Stimulated activated CD4-positive, alpha-beta T cell treated with anti-CD3 and anti-CD28 coated beads, Interleukin-1b, Interleukin-23, amount 100 ng/mL, for 48 hours (primary cell): Measurements from ENCODE around the gene SMIM20.
"Not testable (repeated sequence)": the region's sequence is repeated elsewhere in the genome, so short reads cannot be mapped to it uniquely, and the experiment has no call there.

Source experiments
- DNase-seq: peaks from one replicate; pipeline ENCODE4 v3.0.0-alpha.2; 2020

SMIM20 gene

DNA sequence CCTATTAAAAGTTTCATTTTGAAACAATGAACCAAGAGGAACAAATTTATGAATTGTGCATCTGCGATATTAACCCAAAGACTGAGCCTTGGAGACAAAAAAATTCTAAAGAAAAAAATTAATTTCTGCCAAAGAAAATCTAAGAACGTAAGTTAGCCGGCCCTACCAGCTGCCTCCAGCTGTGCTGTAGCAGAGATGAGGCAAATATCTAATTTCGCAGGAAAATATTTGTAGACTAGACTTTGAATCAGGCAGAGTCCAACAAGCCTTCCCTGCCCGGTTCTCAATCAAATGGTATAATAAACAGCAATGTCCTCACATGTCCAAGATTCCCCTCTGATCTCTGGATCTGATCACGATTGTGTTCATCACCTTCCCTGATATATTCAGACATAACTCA, 21.2 kb upstream of the SMIM20 start:
- no peak for DNase-seq

DNA sequence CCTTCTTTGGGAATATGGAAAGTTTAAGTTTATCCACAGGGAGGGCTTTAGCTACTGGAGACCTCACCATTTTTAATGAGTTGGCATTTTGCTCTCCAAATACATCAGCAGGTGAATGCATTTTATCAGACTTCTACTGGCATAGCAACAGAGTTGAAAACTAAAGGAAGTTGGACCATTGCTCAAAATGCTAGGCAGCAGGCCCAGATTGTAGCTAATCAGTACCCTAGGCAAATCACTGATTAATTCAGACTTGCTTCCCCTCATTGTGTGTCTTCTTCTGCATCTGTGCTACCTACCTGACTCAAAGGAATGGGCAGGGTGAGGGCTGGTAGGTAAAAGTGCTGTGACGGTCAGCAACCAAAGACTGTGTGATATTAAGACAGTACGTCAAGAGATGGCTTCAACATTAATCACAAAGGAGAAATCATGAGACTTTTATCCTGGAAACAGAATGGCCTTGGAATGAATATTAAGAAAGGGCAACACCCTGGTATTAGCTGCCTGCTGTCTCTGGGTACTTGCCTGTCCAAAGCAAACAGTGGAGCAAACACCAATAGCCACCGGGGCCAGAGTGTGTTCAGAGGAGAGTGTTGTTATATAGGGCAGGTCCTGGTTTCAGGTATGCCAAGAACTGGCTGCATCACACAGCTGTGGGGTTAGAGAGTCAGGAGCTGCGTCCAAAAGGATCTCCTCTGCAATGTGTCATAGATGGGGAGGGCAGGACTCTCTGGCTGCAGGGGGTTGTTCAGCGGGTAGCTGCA, 17.1 kb upstream of the SMIM20 start:
- DNase-seq: no peak

DNA sequence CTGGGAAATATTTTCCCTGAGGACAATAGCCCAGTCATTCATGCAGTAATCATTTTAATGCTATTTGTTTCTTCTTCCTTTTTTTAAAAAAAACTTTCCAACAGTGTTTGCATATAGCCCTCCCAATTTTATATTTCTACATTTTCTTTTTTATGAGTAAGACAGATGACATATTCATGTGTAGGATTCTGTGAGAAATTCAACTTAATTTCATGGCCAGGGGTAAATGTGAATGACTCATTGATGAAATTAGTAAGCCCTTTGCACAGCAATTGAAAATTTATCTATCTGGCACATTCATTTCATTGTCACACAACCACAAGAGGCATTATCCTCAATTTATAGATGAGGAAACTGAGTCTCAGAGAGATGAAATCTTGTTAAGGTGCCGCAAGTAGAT, 13.7 kb upstream of the SMIM20 start:
- DNase-seq: no peak

DNA sequence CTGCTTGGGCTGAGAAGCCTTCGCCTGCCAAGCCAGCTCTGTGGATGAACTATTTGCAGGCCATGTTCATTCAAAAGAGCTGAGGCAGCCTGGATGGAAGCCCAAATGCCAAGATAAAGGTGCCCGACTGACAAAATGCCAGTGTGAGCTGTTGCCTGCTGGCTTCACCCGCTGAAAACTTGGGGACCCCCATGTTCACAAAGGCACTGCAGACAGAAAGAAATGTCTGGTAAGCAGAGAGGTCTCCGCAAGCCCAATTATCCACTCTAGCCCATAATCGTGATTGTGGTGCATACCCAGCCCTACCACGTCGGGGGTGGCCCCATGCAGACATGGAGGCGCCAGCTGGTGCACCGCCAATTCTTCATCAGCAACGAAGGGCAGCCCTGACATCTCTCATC, 13.0 kb upstream of the SMIM20 start:
- DNase-seq: no peak

DNA sequence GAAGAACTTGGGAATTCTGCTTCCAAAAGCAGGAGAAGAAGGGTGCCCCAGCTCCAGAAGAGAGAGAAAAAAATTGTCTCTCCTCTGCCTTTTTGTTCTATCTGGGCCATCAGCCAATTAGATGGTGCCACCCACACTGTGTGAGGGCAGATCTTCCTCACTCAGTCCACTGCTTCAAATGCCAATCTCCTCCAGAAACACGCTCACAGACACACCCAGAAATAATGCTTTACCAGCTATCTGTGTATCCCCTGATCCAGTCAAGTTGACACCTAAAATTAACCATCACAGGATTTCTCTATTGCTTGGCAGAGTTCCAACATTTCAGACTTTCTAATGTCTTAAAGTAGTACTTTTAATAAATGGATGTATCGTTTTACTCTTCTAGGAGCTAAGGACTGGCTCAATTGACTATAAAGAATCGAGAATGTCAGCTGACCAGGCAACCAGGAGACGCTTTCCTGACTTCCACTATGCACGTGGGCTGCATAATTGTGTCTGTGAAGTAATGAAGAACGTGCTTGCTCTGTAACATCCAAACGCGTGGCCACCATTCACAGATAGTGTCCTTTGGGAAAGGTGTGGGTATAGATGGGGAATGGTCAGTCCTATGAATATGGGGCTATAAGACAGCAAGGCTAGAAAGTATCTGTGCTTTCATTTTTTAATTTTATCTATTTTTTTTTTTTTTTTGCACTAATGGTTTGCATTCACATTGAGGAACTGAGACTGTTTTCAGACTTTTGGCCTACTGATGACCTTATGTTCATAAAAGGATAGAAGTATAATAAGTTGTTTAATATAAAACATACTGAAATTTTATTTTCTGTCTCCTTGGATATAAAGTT, 9.9 kb upstream of the SMIM20 start:
- no peak for DNase-seq

DNA sequence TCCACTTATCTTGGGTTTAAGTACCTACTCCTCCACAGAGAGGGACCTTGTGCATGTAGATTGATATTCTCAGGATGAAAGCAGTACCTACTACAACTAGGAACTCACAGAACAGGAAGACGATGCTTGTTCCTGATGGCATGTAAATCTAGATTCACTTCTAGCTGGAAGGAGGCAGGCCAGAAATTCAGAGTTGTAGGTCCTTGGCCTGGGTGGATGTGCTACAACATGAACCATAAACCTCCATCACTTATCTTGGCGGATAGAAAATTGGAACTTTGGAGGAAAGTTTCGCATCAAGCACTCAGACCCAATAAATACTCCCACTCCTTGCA, 9.3 kb upstream of the SMIM20 start:
- no peak for DNase-seq

DNA sequence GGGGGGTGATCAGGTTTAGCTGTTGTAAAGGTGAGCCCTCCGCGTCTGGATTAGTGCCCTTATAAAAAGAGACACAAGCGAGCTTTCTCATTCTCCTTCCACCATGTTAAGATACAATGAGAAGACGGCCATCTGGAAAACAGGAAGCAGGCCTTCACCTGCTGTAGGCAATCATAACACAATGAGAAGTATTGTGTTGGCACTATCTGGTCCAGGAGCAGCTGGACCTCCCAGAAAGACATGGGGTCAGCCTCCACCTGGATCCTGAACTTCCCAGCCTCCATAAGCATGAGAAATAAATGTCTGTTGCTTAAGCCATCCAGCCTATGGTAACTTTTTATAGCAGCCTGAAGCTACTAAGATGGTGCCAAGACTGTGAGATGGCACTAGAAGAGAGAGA, 8.6 kb upstream of the SMIM20 start:
- no peak for DNase-seq

DNA sequence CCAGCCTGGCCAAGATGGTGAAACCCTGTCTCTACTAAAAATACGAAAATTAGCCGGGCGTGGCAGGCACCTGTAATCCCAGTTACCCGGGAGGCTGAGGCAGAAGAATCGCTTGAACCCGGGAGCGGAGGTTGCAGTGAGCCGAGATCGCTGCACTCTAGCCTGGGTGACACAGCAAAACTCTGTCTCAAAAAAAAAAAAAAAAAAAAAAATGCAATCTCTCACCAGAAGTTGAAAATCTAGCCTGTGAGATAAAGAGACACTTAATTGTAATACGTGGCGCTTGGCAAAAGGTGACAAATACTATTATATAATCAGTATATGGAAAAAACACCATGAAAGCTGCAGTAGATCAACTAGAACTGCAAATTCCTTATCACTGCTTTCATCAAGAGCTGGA, 7.9 kb upstream of the SMIM20 start:
- DNase-seq: not testable (repeated sequence)

DNA sequence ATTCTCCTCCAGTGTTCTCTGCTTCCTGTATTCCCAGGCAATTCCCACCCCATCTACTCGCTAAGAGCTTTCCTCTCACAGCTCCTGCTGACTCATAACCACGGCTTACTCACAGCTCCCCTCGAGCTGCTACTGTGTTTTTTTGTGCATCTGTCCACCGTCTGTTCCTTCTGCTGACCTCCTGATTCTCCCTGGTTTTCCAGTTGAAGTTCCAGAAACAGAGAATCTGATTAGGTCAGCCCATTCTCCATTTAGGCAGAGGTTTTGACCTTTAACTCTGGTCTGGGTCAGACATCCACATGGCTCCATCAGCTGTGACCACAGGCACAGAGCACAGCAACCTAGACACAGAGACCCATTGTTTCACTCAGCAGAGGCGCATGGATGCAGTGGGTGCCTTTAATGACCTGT, 5.5 kb upstream of the SMIM20 start:
- DNase-seq: no peak

DNA sequence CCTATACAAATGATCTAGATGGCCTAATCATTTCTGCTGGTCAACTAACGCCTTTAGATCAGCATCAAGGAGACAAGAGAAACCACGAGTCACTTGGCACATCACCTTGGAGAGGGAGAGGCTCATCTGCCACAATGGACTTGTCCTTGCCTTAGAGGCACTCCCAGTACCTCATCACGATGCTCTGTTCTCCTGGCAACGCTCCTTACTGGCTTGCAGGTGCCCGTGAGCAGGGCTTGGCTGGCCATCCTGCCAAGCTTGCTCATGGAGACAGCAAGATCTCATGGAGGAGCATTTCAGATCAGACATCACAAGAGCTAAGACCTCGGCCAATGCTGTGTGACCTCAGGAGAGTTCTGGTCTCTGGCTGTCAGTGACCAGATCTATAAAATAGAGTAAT, 2.7 kb upstream of the SMIM20 start:
- no peak for DNase-seq

DNA sequence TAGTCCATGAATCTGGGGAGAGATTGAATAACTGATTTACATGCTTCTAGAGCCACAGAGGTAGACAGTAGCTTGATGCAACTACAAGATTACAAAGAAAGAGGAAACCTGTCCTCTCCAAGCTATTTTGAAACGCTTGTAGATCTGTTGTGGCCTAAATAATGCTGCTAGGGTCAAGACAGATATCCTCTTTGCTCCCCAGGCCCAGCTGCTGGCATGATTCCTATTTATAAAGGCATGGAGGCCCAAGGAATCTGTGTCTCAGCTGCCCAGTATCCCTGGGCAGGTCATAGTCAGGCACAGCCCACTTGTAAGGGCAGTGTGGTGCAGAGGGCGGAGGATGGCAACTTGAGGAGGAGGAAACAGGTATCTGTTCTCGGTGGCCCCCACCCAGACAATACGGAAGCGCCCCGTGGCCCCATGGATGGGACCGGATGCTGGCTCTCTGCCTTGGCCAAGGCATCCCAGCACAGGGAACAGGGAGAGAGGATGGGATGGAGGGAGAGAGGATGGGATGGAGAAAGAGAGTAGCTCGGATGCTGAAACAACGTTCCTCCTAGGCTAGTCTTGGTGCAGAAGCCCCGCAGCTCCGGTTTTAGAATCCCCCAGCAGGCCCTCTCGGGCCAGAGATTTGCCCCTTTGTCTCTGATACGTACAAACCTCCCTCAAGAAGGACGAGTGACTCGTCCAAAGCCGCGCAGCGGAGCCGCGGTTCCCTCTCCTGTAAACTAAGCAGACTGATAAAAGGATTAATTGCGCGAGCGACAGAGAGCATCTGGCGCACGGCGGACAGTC, 767 bp upstream of the SMIM20 start:
- peak; percentile 4 for DNase-seq

DNA sequence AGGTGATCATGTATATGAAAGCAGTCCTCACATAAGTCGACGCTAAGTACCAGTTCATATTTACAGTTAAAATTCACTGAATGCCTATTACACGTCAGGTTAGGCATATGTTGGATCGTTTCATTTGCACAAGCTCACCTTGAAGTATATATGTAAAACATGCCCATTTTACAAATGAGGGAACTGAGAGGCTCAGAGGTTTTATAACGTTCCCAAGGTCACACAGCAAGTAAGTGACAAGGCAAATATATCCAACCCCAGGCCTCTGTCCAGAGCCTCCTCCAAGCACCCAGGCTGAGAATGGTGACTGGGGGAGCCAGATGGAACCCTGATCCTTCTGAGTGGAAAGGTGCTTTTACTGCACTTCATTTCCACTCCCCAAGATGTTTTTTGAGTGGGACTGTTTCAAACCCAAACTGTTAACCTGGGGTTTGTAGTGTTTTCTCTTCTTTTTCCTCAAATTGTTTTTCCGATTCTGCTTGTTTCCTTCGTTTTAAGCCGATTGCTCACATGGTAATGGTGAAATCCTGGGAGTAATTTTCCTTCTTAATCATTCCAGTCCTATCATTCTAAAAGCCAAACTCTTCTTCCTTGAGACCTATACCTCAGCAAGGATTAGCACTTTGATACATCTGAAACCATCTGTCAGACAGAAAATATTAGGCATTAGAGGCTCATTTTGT, 791 bp downstream of the SMIM20 start:
- DNase-seq: no peak

DNA sequence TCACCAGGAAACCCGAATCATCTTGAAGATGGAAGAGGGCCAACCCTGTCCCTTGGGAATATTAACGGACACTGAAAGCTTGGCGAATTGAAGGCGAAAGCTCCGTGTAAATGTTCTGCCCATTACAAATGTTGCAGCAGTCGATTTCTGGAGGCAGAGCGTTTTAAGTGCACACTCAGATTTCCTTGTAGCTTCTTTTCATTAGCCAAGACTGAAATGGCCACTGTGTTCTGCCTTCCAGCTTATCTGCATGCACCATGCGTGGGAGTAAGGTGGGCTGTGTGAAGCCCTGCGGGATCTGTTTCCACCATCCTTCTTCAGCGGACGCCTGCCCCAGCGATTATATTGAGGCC, 1.3 kb downstream of the SMIM20 start:
- no peak for DNase-seq

DNA sequence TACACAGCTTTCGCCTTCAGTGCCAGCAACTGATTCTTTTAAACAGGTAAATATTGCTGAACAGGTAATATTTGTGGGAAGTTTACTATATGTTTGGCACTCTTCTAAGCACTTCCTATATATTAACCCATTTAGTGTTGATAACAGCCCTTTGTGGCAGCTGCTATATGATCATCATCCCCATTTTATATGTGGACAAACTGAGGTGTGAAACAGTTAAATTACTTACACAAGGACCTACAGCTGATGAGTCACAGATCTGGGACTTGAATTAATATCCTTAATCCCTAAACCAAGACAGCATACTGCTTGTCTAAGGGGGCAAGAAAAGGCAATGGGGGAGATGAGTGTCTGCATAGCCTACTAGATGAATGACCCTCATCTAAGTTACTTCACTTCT, 2.9 kb downstream of the SMIM20 start:
- no peak for DNase-seq

DNA sequence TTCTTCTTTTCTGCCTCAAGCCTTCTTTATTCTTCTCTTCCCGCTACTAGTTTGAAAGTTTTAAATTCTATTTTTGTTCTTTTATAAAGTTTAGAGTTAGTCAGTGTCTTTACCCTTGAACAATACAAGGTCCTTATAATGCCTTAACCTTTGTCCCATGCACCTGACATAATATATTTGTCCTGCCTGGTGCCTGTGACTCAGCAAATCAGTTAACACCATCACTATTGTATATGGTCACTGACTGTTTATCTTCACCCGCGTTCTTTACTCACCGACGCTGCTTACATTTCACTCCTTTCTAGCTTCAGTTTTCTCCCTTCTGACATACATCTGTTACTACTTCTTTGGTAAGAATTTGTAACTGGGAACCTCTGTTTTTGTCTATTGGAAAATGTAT, 5.7 kb downstream of the SMIM20 start:
- no peak for DNase-seq

DNA sequence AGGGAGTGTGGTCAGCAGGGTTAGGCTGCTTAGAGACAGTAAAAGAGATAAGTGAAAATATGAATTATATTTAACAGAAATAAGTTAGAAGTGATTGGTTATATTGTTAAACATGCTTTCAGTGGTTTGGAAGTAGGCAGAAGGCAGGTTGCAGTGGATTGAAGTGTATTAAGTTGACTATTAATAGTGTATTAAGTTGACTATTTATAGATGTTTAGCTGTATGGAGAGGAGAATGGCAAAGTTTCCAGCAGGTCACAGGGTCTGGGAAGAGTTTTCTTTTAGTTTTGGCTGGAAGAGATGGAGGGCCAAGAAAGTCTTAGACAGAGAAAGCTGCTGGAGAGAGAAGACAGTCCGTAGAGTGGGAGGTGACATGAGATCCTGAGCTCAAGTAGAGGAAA, 7.9 kb downstream of the SMIM20 start:
- DNase-seq: no peak

DNA sequence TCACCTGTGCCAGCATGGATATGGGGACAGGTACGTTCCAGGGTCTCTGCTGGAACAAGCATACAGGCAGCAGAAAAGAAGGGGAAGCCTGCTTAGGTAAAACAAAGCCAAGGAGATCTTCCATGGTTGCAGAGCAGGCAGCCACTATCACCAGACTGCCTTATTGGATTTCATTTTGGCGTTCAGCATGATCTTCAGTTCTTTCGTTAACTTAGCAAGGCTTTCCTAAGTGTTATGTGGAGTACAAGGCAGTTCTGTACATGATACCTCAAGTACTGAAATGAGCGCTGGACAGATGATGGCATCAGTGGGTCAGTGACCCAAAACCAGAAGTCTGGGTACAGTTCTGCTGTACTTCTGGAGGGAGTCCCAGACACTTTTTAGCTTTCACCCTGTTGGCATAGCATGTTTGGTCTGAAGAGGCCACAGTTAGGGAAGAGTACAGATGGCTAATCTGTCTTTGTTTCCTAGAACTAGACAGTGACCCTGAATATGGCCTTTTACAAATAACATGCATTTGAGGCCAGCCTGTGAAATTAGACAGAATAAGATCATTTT, 8.9 kb downstream of the SMIM20 start:
- no peak for DNase-seq

DNA sequence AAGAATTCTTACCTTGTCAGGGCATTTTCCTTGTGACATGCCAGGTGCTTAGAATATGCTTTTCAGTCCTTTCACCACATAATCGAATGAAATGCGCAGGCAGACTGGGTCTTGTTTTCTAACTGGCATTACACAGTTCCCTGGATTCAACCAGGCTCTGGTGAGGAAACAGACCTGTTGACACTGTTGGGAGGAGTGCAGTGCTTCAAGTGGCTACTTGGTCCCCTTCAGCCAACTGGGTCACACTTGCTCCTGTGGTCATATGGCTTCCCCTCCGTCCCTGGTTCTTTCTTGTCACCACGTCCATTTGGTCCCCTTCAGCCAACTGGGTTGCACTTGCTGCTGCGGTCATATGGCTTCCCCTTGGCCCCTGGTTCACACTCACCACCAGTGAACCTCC, 9.7 kb downstream of the SMIM20 start:
- DNase-seq: no peak

DNA sequence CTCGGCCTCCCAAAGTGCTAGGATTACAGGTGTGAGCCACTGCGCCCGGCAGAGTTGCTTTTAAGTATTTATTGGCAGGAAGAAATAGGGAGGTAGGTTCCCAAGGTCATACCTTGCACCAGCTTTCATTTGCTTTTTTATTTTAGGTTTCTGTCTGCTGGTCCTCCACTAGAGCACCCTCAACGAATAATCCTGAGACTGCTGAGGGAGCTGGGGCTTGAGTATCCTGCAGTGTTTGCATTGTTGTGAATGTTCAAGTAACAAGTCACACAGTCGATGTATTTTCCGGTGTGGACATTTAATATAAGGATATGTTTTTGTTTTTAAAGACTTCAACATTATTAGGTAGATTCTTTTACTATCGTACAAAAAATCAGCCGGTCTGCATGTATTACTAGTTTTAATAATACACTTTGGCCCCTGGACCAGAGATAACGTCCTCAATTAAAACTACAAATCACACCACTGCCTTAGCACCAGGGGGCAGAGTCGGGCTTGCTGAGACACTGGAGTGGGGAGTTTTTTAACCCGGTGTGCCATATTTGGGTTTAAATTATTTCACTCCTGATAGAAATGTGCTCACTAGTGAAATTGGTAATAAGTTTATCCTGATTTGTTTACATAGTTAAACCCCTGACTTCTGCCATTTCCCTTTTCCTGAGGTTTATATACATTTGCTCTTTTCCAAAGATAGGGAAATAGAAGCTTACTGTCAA, 11.6 kb downstream of the SMIM20 start:
- DNase-seq: peak; percentile 24

DNA sequence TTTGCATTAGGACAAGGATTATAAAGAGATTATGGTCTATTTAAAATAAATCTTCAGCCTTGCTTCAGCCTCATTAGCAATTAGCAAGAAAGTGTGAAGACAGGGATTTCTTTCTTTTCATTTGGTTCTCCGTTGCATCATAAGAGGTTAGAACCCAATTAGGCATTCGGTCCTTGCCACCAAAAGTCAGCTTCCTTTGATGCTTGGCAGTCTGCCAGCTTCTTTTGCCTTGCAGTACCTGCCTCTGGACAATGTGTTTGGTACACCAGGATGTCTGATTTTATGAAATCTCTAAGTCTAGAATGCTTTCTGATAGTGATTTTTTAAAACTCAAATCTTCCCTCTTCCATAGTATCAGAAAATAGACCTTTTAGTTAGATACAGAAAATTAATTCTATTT, 12.4 kb downstream of the SMIM20 start:
- DNase-seq: no peak

DNA sequence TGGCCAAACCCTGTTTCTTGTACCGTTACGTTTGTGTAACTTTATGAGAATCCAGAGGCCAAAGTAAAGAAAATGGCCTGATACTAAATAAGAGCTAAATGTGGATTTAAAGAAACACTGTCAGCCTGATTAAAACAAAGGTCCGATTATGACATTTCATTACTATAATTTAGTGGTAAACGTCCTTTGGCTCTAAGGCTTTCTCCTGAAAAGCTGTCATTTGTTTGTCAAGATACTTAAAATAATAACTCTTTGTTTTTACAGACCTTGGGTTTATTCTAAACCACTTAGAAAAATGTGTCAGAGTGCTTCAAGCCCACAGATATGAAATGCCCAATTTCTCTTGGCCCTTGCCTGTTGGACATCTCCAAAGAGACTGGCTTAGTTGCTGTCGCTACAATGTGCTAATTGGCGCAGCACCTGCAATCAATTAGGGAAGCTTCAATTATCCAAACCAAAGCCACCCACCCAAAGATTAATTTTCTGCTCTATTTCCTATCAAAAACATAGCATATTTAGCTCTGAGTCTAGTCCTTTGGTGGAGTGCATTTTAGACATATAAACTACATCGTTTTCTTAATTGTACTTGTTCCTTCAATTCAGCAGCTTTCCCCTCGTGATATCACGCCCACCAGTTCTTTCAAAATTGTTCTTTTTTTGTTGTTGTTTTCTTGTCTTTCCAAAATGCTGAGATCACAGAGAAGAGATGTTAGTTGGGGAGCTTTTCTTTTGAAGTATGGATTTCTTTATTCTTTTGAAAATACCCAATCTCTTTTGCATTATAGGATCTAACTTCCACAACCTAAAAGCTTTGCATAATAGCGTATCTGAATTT, 13.6 kb downstream of the SMIM20 start:
- no peak for DNase-seq
